Thyroid gland (tissue), 4 donors: ENCODE data around the gene PCNX3. TPM values are rescaled to one million over a fixed set of nuclear protein-coding genes. Genes with fewer than 3 reads are reported as not detected.

Experiments
- DNase-seq, 2 donors: peaks; one replicate each; pipeline ENCODE4 v3.0.0-alpha.2; 2019
- H3K27ac ChIP-seq, 3 donors: fragments of 200-600 bp; sonication (generic); 1 replicate in 2 of 3; 2 replicates in 1 of 3; pipeline ENCODE4 v1.5.1; 2016 to 2019; ENCODE audit warnings: mild to moderate bottlenecking in 1 of 3, moderate library complexity in 1 of 3
- H3K27me3 ChIP-seq: fragments of 200-600 bp; sonication (generic); one replicate; pipeline ENCODE4 v1.5.1; 2019
- H3K36me3 ChIP-seq, 2 donors: fragments of 200-600 bp; sonication (generic); one replicate each; pipeline ENCODE4 v1.5.1; 2016 to 2019
- H3K4me1 ChIP-seq, 2 donors: fragments of 200-600 bp; sonication (generic); one replicate each; pipeline ENCODE4 v1.5.1; 2017 to 2019
- H3K4me3 ChIP-seq, 3 donors: fragments of 200-600 bp; sonication (generic); replicated peaks in 1 of 3; 1 replicate in 2 of 3; 2 replicates in 1 of 3; pipeline ENCODE4 v1.5.1; 2016; ENCODE audit warnings: mild to moderate bottlenecking in 1 of 3
- H3K9me3 ChIP-seq: fragments of 200-600 bp; sonication (generic); one replicate; pipeline ENCODE4 v1.5.1; 2017
- CTCF ChIP-seq, 6 experiments: fragments of 200-600 bp in 3 of 6; fragments of 450-650 bp in 3 of 6; sonication (generic) in 3 of 6; IDR thresholded peaks; one replicate each; pipeline ENCODE4 v1.5.1; 2016 to 2019; ENCODE audit warnings: antibody characterized with exemption in 6 of 6, mild to moderate bottlenecking in 2 of 6, inconsistent platforms in 1 of 6, moderate library complexity in 1 of 6
- POLR2A ChIP-seq, 2 donors: fragments of 450-650 bp; IDR thresholded peaks; one replicate each; pipeline ENCODE4 v1.6.1; 2017; ENCODE audit warnings: antibody characterized with exemption in 2 of 2, mild to moderate bottlenecking in 2 of 2, moderate library complexity in 1 of 2
- WGBS, 2 donors: methylation state at CpG; one replicate each; pipeline ENCODE4 v1.1.5; 2017; 5-methylcytosine and 5-hydroxymethylcytosine counted together
- intact Hi-C: fragments of 100-400 bp; cut with DNase I; formaldehyde crosslinking; loops from one replicate; pipeline ENCODE4 v1.15.1; 2023
- total RNA-seq, 4 donors: library from RNA; depleted of rRNA; stranded (reverse); fragments of >200 nt; gene quantifications; one replicate each; pipeline ENCODE4 v1.2.3, GENCODE V29; 2016

Gene PCNX3
- total RNA-seq, 4 donors from 2014 or later, result 18.9 to 54.2 (median 47.0) TPM

- H3K27me3 ChIP-seq, result no peaks in the 10 kb centered on the region
- H3K36me3 ChIP-seq, result peaks cover 25% of the 10 kb centered on the region in 2 donors
- no peak for TF ChIP-seq POLR2A (IDR thresholded peaks at IDR 0.05)
- no peak for TF ChIP-seq CTCF (IDR thresholded peaks at IDR 0.05)
- intact Hi-C loops, result no loop called here
- H3K9me3 ChIP-seq, result no peaks in the 10 kb centered on the region
- WGBS, 2 donors, result 79 to 80% methylated on average over 30 to 33 of the region's 37 CpGs
- DNase-seq, result no peak
- H3K4me3 ChIP-seq, result peak overlapping the region in 1 of 3 donors; percentile 15
- peaks cover 18 to 48% of the 10 kb centered on the region in 2 donors for H3K4me1 ChIP-seq
- H3K27ac ChIP-seq, result peak overlapping the region in 1 of 3 donors; percentile 44
These were observed 7.8 kb upstream of the PCNX3 start for GRCh38 chr11:65607614-65608426.

DNA sequence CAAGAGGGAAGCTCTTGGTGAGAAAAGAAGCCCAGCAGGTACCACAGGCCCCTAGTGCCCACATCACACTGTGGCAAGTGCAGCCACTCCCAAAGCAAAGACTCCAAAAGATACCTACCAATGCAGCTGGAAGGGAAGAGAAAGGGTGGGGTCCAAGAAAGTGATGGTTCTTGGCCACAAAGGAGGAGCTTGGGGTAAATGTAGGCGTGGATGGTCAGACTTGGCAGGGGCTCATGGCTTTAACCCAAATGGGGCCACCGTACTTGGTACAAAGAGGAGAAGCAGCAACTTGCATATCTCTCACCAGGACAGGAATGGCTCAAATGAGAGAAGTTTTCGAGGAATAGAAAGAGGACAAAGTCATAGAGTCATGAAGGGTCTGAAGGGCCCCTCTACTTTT, 6.3 kb upstream of the PCNX3 start:
- Histone ChIP-seq H3K36me3 (peaks cover 14 to 16% of the 10 kb centered on the region in 2 donors), H3K27ac (no peak overlapping the region), H3K9me3 (no peaks in the 10 kb centered on the region), H3K4me1 (peaks cover 28 to 54% of the 10 kb centered on the region in 2 donors), H3K4me3 (no peak overlapping the region), H3K27me3 (no peaks in the 10 kb centered on the region)
- TF ChIP-seq POLR2A (IDR thresholded peaks at IDR 0.05) (no peak), CTCF (IDR thresholded peaks at IDR 0.05) (no peak)
- WGBS, 2 donors, result 74 to 79% methylated on average over 3 of the region's 3 CpGs
- no peak for DNase-seq
- intact Hi-C loops, result no loop called here

GRCh38 chr11:65609665-65610064, 5.9 kb upstream of the PCNX3 start:
- no peak for DNase-seq
- TF ChIP-seq CTCF (IDR thresholded peaks at IDR 0.05), result no peak
- TF ChIP-seq POLR2A (IDR thresholded peaks at IDR 0.05), result no peak
- Histone ChIP-seq H3K4me1 (peaks cover 30 to 54% of the 10 kb centered on the region in 2 donors), H3K9me3 (no peaks in the 10 kb centered on the region), H3K36me3 (peaks cover 12% of the 10 kb centered on the region in 2 donors), H3K4me3 (no peak overlapping the region), H3K27ac (peak overlapping the region in 1 of 3 donors; percentile 43), H3K27me3 (no peaks in the 10 kb centered on the region)
- WGBS, 2 donors, result 77 to 82% methylated on average over 5 of the region's 5 CpGs
- intact Hi-C loops, result no loop called here

DNA sequence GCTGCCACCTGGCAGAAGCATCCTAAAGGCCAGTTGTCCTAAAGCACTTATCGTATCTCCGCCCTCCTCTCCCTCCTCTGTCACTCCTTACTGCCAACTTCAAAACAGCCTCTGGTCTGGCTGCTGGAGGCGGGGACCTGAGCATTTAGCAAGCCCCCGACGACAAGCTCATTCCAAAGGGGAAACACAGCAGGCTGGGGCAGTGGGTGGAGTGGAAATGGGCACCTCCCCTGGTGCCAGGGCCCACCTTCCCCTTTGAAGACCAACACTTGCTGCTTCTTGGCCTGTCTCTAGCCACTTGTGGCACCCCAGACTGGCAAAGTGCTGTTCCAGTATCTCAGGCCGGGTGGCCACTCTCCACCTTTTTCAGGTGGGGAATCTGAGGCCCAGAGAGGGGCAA, 5.2 kb upstream of the PCNX3 start:
- DNase-seq, result no peak
- Histone ChIP-seq H3K27me3 (no peaks in the 10 kb centered on the region), H3K27ac (peak overlapping the region in 2 of 3 donors; percentile 43 to 46), H3K36me3 (peaks cover 4 to 6% of the 10 kb centered on the region in 2 donors), H3K4me1 (peaks cover 31 to 54% of the 10 kb centered on the region in 2 donors), H3K9me3 (no peaks in the 10 kb centered on the region), H3K4me3 (no peak overlapping the region)
- 58 to 67% methylated on average over 6 of the region's 6 CpGs for WGBS, 2 donors
- TF ChIP-seq POLR2A (IDR thresholded peaks at IDR 0.05) (no peak), CTCF (IDR thresholded peaks at IDR 0.05) (no peak)
- intact Hi-C loops, result no loop called here
